Right ventricle myocardium superior (tissue), 1 donor: ENCODE measurements around the gene NSG2. TPM values are rescaled to one million over a fixed set of nuclear protein-coding genes. Genes with fewer than 3 reads are reported as not detected.
"Not testable (repeated sequence)": the region's sequence is repeated elsewhere in the genome, so short reads cannot be mapped to it uniquely, and the experiment has no call there.

Experiments used
- ATAC-seq: fragments of 200-7000 bp; cut with Tn5 transposase; one replicate; pipeline ENCODE4 v1.9.1; 2020; ENCODE audit warnings: mild to moderate bottlenecking; ENCODE audit not compliant: poor library complexity
- DNase-seq: peaks from one replicate; pipeline ENCODE4 v3.0.0-alpha.2; 2020
- intact Hi-C: fragments of 100-400 bp; cut with DNase I; formaldehyde crosslinking; loops from one replicate; pipeline ENCODE4 v1.11.2; 2022
- total RNA-seq: library from RNA; stranded (reverse); fragmentation: NEBNext Ultra II Directional; extraction: Animal tissue kit (Norgen Biotek cat#: 25700); gene quantifications from one replicate; pipeline ENCODE4 v1.2.1, GENCODE V29; 2021
- donor health status: DM: no; HTN: yes; CAD: no; lungs with severe emphysema.

The NSG2 gene
- total RNA-seq, 1 donor from 2014 or later: 0.11 TPM

GRCh38 chr5:174141398-174141797 is 95.9 kb downstream of the NSG2 start:
- DNase-seq: no peak
- ATAC-seq: no peak
- intact Hi-C loops: no loop called here

GRCh38 chr5:174145091-174145490 is 99.6 kb downstream of the NSG2 start:
- DNase-seq: no peak
- intact Hi-C loops: no loop called here
- no peak for ATAC-seq

- ATAC-seq: no peak
- DNase-seq: no peak
- intact Hi-C loops: no loop called here
Observed at GRCh38 chr5:174145821-174146220, 100.3 kb downstream of the NSG2 start.

- intact Hi-C loops: no loop called here
- no peak for DNase-seq
- ATAC-seq: no peak
Observed at GRCh38 chr5:174146556-174146955, 101.0 kb downstream of the NSG2 start.

GRCh38 chr5:174147012-174147411 is 101.5 kb downstream of the NSG2 start:
- DNase-seq, intact Hi-C loops, ATAC-seq: not testable (repeated sequence)

- intact Hi-C loops: no loop called here
- DNase-seq (no peak), ATAC-seq (no peak)
Observed at GRCh38 chr5:174147551-174147950, 102.0 kb downstream of the NSG2 start.

- ATAC-seq (no peak), DNase-seq (no peak)
- intact Hi-C loops: no loop called here
Observed at GRCh38 chr5:174148721-174149120, 103.2 kb downstream of the NSG2 start.

- intact Hi-C loops: no loop called here
Observed at GRCh38 chr5:174149426-174149825, 103.9 kb downstream of the NSG2 start.

GRCh38 chr5:174149989-174150388 is 104.5 kb downstream of the NSG2 start:
- ATAC-seq (no peak), DNase-seq (no peak)
- intact Hi-C loops: no loop called here

More at GRCh38 chr5:174149426-174149825, 103.9 kb downstream of the NSG2 start:
- no peak for ATAC-seq
- no peak for DNase-seq

- ATAC-seq (no peak), DNase-seq (no peak)
- intact Hi-C loops: no loop called here
Observed at GRCh38 chr5:174151599-174152181, 106.2 kb downstream of the NSG2 start.

GRCh38 chr5:174154559-174154958 is 109.1 kb downstream of the NSG2 start:
- DNase-seq (no peak), ATAC-seq (no peak)
- intact Hi-C loops: no loop called here

- ATAC-seq (no peak), DNase-seq (no peak)
- intact Hi-C loops: no loop called here
Observed at GRCh38 chr5:174155281-174155680, 109.8 kb downstream of the NSG2 start.

- no peak for DNase-seq
- intact Hi-C loops: no loop called here
- ATAC-seq: no peak
Observed at GRCh38 chr5:174155706-174156105, 110.2 kb downstream of the NSG2 start.

- intact Hi-C loops: no loop called here
- no peak for DNase-seq
- ATAC-seq: no peak
Observed at GRCh38 chr5:174157048-174157447, 111.5 kb downstream of the NSG2 start.

Other genes starting within 250 kb of the NSG2 start
- 118 TPM for gene CPEB4, start 157.4 kb upstream of the NSG2 start, total RNA-seq
- not detected for gene C5orf47, start 56.5 kb upstream of the NSG2 start, total RNA-seq